Measurements from ENCODE around the gene THAP4. TPM values are rescaled to one million over a fixed set of nuclear protein-coding genes. Genes with fewer than 3 reads are reported as not detected.

THAP4 gene
- total RNA-seq, 1 experiment from 2014 or later = 88.6 TPM

GRCh38 chr2:241670333-241671110 lies 33.6 kb upstream of the THAP4 start (continued):
- TF ChIP-seq ZNF396 (CRISPR knock-in tag; IDR thresholded peaks at IDR 0.05; ENCODE audit: borderline replicate concordance) (no peak), MAX (CRISPR knock-in tag; IDR thresholded peaks at IDR 0.05) (no peak), CREB1 (CRISPR knock-in tag; IDR thresholded peaks at IDR 0.05) (no peak), TP53 (CRISPR knock-in tag; IDR thresholded peaks at IDR 0.05) (no peak), TCF7 (CRISPR knock-in tag; IDR thresholded peaks at IDR 0.05; ENCODE audit: low read depth) (no peak), NFYB (CRISPR knock-in tag; conservative IDR thresholded peaks at IDR 0.05; ENCODE audit: low read depth) (no peak)
- TF ChIP-seq, protein P1, sequence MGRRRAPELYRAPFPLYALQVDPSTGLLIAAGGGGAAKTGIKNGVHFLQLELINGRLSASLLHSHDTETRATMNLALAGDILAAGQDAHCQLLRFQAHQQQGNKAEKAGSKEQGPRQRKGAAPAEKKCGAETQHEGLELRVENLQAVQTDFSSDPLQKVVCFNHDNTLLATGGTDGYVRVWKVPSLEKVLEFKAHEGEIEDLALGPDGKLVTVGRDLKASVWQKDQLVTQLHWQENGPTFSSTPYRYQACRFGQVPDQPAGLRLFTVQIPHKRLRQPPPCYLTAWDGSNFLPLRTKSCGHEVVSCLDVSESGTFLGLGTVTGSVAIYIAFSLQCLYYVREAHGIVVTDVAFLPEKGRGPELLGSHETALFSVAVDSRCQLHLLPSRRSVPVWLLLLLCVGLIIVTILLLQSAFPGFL (CRISPR knock-in tag; IDR thresholded peaks at IDR 0.05; ENCODE audit: borderline replicate concordance) = no peak
- TF ChIP-seq, protein P2, sequence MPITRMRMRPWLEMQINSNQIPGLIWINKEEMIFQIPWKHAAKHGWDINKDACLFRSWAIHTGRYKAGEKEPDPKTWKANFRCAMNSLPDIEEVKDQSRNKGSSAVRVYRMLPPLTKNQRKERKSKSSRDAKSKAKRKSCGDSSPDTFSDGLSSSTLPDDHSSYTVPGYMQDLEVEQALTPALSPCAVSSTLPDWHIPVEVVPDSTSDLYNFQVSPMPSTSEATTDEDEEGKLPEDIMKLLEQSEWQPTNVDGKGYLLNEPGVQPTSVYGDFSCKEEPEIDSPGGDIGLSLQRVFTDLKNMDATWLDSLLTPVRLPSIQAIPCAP (CRISPR knock-in tag; IDR thresholded peaks at IDR 0.05) = no peak

DNA sequence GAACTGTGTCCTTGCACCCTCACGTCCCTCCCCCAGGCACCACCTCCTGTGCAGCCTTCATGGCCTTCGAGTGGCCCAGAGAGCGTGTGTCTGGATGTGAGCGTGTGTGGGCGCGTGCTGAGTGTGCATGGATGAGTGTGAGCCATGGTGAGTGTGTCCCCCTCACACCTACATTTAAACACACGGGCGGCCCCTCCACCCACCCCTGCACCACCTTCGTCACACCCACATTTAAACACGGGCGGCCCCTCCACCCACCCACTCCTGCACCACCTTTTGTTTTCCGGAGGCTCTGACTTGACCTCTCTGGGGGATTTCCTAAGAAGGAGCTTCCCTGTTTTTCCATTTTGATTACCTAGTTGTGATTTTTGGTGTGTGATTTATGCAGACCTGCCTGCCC lies 31.9 kb upstream of the THAP4 start:
- Mint-ChIP-seq H3K27ac (no peak overlapping the region), H3K36me3 (peaks cover 29% of the 10 kb centered on the region), H3K27me3 (ENCODE audit: low read depth) (no peaks in the 10 kb centered on the region), H3K9me3 (no peaks in the 10 kb centered on the region), H3K4me3 (no peak overlapping the region), H3K4me1 (peaks cover 1% of the 10 kb centered on the region; the same call in 1 of the 2 replicates)
- no peak for TF ChIP-seq ERG (CRISPR knock-in tag; IDR thresholded peaks at IDR 0.05)
- TF ChIP-seq, protein P3, sequence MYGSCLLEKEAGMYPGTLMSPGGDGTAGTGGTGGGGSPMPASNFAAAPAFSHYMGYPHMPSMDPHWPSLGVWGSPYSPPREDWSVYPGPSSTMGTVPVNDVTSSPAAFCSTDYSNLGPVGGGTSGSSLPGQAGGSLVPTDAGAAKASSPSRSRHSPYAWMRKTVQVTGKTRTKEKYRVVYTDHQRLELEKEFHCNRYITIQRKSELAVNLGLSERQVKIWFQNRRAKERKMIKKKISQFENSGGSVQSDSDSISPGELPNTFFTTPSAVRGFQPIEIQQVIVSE (CRISPR knock-in tag; IDR thresholded peaks at IDR 0.05; ENCODE audit: borderline replicate concordance) = no peak
- no peak for TF ChIP-seq IRF2 (CRISPR knock-in tag; IDR thresholded peaks at IDR 0.05; ENCODE audit: borderline replicate concordance, low read depth)
- TF ChIP-seq, protein P4, sequence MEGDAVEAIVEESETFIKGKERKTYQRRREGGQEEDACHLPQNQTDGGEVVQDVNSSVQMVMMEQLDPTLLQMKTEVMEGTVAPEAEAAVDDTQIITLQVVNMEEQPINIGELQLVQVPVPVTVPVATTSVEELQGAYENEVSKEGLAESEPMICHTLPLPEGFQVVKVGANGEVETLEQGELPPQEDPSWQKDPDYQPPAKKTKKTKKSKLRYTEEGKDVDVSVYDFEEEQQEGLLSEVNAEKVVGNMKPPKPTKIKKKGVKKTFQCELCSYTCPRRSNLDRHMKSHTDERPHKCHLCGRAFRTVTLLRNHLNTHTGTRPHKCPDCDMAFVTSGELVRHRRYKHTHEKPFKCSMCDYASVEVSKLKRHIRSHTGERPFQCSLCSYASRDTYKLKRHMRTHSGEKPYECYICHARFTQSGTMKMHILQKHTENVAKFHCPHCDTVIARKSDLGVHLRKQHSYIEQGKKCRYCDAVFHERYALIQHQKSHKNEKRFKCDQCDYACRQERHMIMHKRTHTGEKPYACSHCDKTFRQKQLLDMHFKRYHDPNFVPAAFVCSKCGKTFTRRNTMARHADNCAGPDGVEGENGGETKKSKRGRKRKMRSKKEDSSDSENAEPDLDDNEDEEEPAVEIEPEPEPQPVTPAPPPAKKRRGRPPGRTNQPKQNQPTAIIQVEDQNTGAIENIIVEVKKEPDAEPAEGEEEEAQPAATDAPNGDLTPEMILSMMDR (IDR thresholded peaks at IDR 0.05) = no peak
- no peak for TF ChIP-seq TCF7 (CRISPR knock-in tag; IDR thresholded peaks at IDR 0.05; ENCODE audit: low read depth)
- TF ChIP-seq, protein P1 (CRISPR knock-in tag; IDR thresholded peaks at IDR 0.05; ENCODE audit: borderline replicate concordance) = no peak
- TF ChIP-seq FOXP1 (CRISPR knock-in tag; IDR thresholded peaks at IDR 0.05; ENCODE audit: borderline replicate concordance) = no peak
- TF ChIP-seq, protein P5, sequence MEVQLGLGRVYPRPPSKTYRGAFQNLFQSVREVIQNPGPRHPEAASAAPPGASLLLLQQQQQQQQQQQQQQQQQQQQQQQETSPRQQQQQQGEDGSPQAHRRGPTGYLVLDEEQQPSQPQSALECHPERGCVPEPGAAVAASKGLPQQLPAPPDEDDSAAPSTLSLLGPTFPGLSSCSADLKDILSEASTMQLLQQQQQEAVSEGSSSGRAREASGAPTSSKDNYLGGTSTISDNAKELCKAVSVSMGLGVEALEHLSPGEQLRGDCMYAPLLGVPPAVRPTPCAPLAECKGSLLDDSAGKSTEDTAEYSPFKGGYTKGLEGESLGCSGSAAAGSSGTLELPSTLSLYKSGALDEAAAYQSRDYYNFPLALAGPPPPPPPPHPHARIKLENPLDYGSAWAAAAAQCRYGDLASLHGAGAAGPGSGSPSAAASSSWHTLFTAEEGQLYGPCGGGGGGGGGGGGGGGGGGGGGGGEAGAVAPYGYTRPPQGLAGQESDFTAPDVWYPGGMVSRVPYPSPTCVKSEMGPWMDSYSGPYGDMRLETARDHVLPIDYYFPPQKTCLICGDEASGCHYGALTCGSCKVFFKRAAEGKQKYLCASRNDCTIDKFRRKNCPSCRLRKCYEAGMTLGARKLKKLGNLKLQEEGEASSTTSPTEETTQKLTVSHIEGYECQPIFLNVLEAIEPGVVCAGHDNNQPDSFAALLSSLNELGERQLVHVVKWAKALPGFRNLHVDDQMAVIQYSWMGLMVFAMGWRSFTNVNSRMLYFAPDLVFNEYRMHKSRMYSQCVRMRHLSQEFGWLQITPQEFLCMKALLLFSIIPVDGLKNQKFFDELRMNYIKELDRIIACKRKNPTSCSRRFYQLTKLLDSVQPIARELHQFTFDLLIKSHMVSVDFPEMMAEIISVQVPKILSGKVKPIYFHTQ (CRISPR knock-in tag; IDR thresholded peaks at IDR 0.05) = no peak
- ChIA-PET CTCF (no interaction called here), POLR2A (no interaction called here)
- no peak for ATAC-seq
- DNase-seq (ENCODE audit: low spot score) = no peak

All from WTC11 (cell line).